WI38 (cell line): ENCODE results near the gene SLC25A29.
"Not testable (repeated sequence)": the region's sequence is repeated elsewhere in the genome, so short reads cannot be mapped to it uniquely, and the experiment has no call there.

ENCODE experiments used
- H3K4me3 ChIP-seq: 2 replicates; pipeline ENCODE4 v1.5.1; 2011; ENCODE audit warnings: low read depth, mild to moderate bottlenecking, control low read depth, low read length
- CTCF ChIP-seq: IDR thresholded peaks from 2 replicates; pipeline ENCODE4 v1.5.1; 2012; ENCODE audit warnings: low read depth, mild to moderate bottlenecking, control low read depth, low read length

Gene SLC25A29

GRCh38 chr14:100288382-100289185 lies 17.7 kb downstream of the SLC25A29 start:
- no peak for TF ChIP-seq CTCF
- H3K4me3 ChIP-seq, result no peak overlapping the region

DNA sequence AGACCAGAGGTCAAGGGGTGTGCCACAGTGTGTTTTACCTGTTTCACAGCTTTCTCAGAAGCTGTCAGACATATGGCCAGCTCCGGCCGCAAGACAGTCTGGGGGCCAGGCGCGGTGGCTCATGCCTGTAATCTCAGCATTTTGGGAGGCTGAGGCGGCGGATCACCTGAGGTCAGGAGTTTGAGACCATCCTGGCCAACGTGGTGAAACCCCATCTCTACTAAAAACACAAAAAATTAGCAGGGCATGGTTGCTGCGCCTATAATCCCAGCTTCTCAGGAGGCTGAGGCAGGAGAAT lies 18.3 kb downstream of the SLC25A29 start:
- H3K4me3 ChIP-seq, result not testable (repeated sequence)

- H3K4me3 ChIP-seq, result no peak overlapping the region
- TF ChIP-seq CTCF, result no peak
These were observed 18.8 kb downstream of the SLC25A29 start for GRCh38 chr14:100287202-100287997.

DNA sequence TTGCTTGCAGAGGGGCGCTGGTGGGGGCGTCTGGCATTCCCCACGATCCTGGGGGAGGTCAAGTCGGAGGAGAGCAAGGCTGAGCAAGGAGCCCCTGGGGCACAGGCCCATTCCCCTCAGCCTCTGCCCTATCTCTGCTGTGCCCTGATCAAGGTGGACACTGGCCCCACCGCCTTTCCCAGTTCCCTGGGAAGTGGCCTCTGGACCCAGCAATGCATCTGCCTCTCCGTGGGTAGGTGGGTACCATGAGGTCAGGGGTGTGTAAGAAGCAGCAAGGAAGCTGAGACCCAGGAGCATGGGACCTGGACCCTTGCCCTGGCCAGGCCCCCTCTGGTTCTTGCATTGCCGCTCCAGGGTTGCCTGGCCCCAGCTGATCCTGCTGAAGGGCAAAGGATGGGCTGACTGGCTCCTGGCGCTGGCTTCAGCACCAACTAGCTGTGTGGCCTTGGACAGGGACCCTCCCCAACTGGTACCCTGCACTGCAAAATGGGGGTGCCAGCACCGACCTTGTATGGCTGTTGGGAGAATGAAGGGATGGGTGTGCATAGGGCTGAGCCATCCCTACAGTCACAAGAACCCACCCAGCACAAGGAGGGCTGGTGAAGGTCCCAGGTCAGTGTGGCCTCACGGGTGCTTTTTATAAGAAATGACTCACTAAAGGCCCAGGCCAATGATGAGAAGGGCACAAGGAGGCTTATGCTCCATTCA lies 19.6 kb downstream of the SLC25A29 start:
- H3K4me3 ChIP-seq, result no peak overlapping the region
- TF ChIP-seq CTCF, result no peak

DNA sequence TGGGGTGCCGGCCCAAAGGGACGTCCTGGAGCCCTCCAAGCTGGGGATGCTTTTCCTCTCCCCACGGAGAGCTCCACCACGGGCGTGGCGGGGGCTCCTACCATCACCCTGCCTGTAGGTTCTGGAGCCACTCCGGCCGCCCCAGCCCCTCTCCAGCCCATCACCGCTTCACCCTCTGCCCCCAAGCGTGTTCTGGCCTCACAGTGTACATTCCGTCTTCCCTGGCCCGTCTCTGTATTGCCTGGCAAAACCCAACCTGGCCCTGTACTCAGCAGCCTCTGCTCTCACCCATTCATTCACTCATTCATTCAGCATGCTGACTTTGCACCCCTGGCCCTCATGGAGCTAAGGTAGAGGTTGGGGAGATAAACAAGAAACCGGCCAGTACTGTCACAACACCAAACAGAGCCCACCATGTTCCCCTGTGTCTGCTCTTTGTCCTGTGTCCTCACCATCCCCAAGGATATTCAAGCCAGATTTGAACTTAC lies 20.3 kb downstream of the SLC25A29 start:
- no peak for TF ChIP-seq CTCF
- H3K4me3 ChIP-seq, result peak overlapping the region; percentile 65

DNA sequence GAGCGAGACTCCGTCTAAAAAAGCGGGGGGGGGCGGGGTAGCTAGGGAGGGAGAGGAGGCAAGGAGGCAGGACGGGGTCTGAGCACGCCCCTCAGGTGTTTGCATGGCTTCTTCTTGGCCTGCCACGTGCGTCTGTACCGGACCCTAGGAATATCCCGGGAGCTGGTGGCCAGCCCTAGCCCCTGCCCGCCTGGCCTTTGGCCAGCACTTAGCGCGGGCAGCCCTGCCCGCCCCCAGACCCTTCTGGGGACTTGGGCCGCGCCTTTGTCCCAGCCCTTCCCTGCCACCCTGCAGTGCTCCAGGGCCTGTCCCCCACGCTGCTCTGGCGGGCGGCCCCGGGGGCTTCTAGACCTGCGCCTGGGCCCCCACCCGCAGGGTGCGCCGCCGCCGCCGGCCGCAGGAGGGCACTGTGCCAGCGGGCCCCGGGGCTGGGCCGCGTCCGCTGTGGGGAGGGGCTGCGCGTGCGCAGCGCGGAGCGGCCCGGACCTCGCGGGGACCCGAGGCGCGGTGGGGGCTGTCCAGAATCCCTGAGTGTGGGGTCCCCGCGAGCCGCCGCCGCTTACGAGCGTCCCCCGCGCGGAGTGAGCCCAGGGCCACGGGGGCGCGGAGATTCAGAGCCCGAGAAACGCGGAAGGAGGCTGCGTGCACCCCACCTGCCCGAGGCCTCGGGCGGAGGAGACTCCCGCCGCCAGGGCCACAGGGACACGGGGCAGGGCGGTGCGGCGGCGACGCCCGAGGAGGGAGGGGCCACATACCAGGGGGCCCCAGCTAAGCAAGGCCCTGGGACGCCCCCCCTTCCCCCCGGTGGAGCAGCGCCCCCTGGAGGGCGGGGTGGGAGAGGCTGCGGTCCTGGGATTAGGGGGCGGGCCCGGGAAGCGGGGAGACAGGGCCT lies 21.0 kb downstream of the SLC25A29 start:
- peak overlapping the region; percentile 65 for H3K4me3 ChIP-seq
- TF ChIP-seq CTCF, result peak; percentile 76
